Measurements from ENCODE around the gene CCDC170.

DNA sequence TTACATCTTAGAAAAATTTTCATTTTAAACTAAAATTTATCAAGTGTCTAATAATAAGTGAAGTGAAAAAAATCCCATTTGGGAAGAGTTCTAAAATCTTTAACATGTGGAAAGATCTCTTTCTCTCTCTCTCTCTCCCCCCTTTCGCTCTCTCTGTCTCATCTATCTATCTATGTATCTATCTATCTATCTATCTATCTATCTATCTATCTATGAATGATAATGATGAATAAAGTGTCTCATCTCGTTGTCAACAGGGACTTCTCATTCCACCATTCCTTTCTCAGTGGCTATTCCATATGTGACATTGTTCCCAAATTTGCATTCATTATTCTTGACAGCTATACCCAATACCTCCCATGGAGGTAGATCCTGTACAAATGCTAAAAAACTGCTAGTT, 15.2 kb downstream of the CCDC170 start:
- TF ChIP-seq CTCF (conservative IDR thresholded peaks at IDR 0.05 in 1 of 2, IDR thresholded peaks at IDR 0.05 in 1 of 2; ENCODE audit: extremely low read depth in 1 of 2, insufficient read depth in 1 of 2, low read depth in 1 of 2, low read length in 2 of 2) (no peak), EZH2 (IDR thresholded peaks at IDR 0.05; ENCODE audit: borderline replicate concordance, low read length) (no peak)

Data from mammary epithelial cell (primary cell).